ENCODE measurements around the gene SSTR4.

SSTR4 gene

DNA sequence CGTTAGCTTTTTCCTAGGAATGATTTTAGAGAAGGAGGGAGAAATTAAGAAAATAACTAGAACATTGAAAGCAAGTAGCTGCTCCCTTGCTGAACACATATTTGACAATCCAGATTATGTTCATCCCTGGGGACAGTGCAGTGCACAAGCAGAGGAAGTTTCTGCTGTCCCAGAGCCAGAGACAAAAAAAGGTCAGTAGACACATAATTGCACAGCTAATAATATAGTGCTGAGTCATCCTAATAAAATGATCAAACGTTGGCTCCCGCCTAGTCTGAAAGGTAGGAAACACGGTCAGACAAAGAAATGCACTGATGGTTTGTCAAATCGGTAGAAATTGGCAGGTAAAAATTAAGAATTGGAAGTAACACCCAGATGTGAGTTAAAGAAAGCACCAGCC lies 21.7 kb upstream of the SSTR4 start:
- no peak for ATAC-seq
- TF ChIP-seq BACH2 (CRISPR knock-in tag; IDR thresholded peaks at IDR 0.05; ENCODE audit: borderline replicate concordance) (no peak), POU6F1 (CRISPR knock-in tag; IDR thresholded peaks at IDR 0.05; ENCODE audit: borderline replicate concordance, low read depth) (no peak), ZNF70 (CRISPR knock-in tag; IDR thresholded peaks at IDR 0.05) (no peak), CSDC2 (CRISPR knock-in tag; IDR thresholded peaks at IDR 0.05) (no peak), ZFP3 (CRISPR knock-in tag; IDR thresholded peaks at IDR 0.05) (no peak), OSR1 (CRISPR knock-in tag; IDR thresholded peaks at IDR 0.05) (no peak), TOX (CRISPR knock-in tag; IDR thresholded peaks at IDR 0.05; ENCODE audit: borderline replicate concordance) (no peak), PPARA (CRISPR knock-in tag; IDR thresholded peaks at IDR 0.05; ENCODE audit: borderline replicate concordance) (no peak), ARNTL (CRISPR knock-in tag; IDR thresholded peaks at IDR 0.05; ENCODE audit: borderline replicate concordance, low read depth) (no peak), ZC3H10 (CRISPR knock-in tag; IDR thresholded peaks at IDR 0.05) (no peak), GLIS3 (CRISPR knock-in tag; IDR thresholded peaks at IDR 0.05) (no peak), ZFP30 (CRISPR knock-in tag; IDR thresholded peaks at IDR 0.05) (no peak), ZNF8 (CRISPR knock-in tag; IDR thresholded peaks at IDR 0.05) (no peak), TCF4 (CRISPR knock-in tag; IDR thresholded peaks at IDR 0.05; ENCODE audit: borderline replicate concordance) (no peak), ISL1 (CRISPR knock-in tag; IDR thresholded peaks at IDR 0.05) (no peak), RARB (CRISPR knock-in tag; IDR thresholded peaks at IDR 0.05) (no peak), ESRRG (CRISPR knock-in tag; IDR thresholded peaks at IDR 0.05) (no peak), SNAI2 (CRISPR knock-in tag; IDR thresholded peaks at IDR 0.05) (no peak)
- TF ChIP-seq, protein P1, sequence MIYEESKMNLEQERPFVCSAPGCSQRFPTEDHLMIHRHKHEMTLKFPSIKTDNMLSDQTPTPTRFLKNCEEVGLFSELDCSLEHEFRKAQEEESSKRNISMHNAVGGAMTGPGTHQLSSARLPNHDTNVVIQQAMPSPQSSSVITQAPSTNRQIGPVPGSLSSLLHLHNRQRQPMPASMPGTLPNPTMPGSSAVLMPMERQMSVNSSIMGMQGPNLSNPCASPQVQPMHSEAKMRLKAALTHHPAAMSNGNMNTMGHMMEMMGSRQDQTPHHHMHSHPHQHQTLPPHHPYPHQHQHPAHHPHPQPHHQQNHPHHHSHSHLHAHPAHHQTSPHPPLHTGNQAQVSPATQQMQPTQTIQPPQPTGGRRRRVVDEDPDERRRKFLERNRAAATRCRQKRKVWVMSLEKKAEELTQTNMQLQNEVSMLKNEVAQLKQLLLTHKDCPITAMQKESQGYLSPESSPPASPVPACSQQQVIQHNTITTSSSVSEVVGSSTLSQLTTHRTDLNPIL (CRISPR knock-in tag; IDR thresholded peaks at IDR 0.05; ENCODE audit: low read depth), result no peak
- TF ChIP-seq, protein P2, sequence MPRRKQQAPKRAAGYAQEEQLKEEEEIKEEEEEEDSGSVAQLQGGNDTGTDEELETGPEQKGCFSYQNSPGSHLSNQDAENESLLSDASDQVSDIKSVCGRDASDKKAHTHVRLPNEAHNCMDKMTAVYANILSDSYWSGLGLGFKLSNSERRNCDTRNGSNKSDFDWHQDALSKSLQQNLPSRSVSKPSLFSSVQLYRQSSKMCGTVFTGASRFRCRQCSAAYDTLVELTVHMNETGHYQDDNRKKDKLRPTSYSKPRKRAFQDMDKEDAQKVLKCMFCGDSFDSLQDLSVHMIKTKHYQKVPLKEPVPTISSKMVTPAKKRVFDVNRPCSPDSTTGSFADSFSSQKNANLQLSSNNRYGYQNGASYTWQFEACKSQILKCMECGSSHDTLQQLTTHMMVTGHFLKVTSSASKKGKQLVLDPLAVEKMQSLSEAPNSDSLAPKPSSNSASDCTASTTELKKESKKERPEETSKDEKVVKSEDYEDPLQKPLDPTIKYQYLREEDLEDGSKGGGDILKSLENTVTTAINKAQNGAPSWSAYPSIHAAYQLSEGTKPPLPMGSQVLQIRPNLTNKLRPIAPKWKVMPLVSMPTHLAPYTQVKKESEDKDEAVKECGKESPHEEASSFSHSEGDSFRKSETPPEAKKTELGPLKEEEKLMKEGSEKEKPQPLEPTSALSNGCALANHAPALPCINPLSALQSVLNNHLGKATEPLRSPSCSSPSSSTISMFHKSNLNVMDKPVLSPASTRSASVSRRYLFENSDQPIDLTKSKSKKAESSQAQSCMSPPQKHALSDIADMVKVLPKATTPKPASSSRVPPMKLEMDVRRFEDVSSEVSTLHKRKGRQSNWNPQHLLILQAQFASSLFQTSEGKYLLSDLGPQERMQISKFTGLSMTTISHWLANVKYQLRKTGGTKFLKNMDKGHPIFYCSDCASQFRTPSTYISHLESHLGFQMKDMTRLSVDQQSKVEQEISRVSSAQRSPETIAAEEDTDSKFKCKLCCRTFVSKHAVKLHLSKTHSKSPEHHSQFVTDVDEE (CRISPR knock-in tag; IDR thresholded peaks at IDR 0.05), result no peak

DNA sequence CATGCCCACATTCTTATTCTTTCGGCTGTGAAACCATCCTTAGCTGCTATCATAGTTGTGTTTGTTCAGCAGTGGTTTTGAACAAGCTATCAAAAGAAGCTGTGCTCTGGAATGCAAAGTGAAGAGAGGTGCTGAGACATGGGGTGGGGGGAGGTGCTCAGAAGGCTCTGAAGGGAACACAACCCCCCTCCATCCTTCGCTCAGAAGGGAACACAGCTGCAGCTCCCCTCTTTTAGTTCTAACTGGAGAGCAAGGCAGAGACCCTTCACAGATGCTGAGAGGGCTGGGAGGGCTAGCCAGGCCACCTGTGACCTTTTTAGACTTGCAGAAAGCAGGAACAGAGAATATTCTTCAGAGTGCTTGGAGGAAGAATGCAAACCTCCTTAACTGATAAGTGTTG lies 17.6 kb upstream of the SSTR4 start:
- ATAC-seq, result no peak
- no peak for TF ChIP-seq ISL1 (CRISPR knock-in tag; IDR thresholded peaks at IDR 0.05)
- TF ChIP-seq ESRRG (CRISPR knock-in tag; IDR thresholded peaks at IDR 0.05), result no peak
- no peak for TF ChIP-seq CSDC2 (CRISPR knock-in tag; IDR thresholded peaks at IDR 0.05)
- TF ChIP-seq TOX (CRISPR knock-in tag; IDR thresholded peaks at IDR 0.05; ENCODE audit: borderline replicate concordance), result no peak
- no peak for TF ChIP-seq ZFP30 (CRISPR knock-in tag; IDR thresholded peaks at IDR 0.05)
- no peak for TF ChIP-seq ZNF8 (CRISPR knock-in tag; IDR thresholded peaks at IDR 0.05)
- TF ChIP-seq OSR1 (CRISPR knock-in tag; IDR thresholded peaks at IDR 0.05), result no peak
- TF ChIP-seq CSRNP3 (CRISPR knock-in tag; IDR thresholded peaks at IDR 0.05), result no peak
- no peak for TF ChIP-seq POU6F1 (CRISPR knock-in tag; IDR thresholded peaks at IDR 0.05; ENCODE audit: borderline replicate concordance, low read depth)
- no peak for TF ChIP-seq BACH2 (CRISPR knock-in tag; IDR thresholded peaks at IDR 0.05; ENCODE audit: borderline replicate concordance)
- TF ChIP-seq RARB (CRISPR knock-in tag; IDR thresholded peaks at IDR 0.05), result no peak
- no peak for TF ChIP-seq ZNF565 (CRISPR knock-in tag; conservative IDR thresholded peaks at IDR 0.05; ENCODE audit: low read depth)
- TF ChIP-seq ZFP3 (CRISPR knock-in tag; IDR thresholded peaks at IDR 0.05), result no peak
- TF ChIP-seq, protein P2 (CRISPR knock-in tag; IDR thresholded peaks at IDR 0.05), result no peak
- no peak for TF ChIP-seq PPARA (CRISPR knock-in tag; IDR thresholded peaks at IDR 0.05; ENCODE audit: borderline replicate concordance)
- no peak for TF ChIP-seq TCF4 (CRISPR knock-in tag; IDR thresholded peaks at IDR 0.05; ENCODE audit: borderline replicate concordance)
- TF ChIP-seq, protein P1 (CRISPR knock-in tag; IDR thresholded peaks at IDR 0.05; ENCODE audit: low read depth), result no peak
